HEK293 (cell line): Measurements from ENCODE around the gene TBC1D9B.

Experiments used
- CTCF ChIA-PET: fragments of 350-600 bp; formaldehyde crosslinking; extraction: SDS; loops from one replicate; lab custom pipeline; 2021; ENCODE audit warnings: antibody characterized with exemption; lab: Yijun Ruan, JAX
- POLR2A ChIA-PET: fragments of 300-600 bp; formaldehyde crosslinking; extraction: SDS; loops from one replicate; lab custom pipeline; 2020; ENCODE audit warnings: antibody characterized with exemption, inconsistent platforms; lab: Yijun Ruan, JAX
- H3K27ac ChIP-seq: fragments of 200-500 bp; sonication (Bioruptor generic); 2 replicates; pipeline ENCODE4 v1.5.1; 2014; ENCODE audit warnings: low read depth, low read length, control low read depth, inconsistent platforms; ENCODE audit errors: extremely low read depth
- H3K36me3 ChIP-seq, 2 experiments: fragments of 200-500 bp in 1 of 2; sonication (Bioruptor generic) in 1 of 2; 1 replicate in 1 of 2; 2 replicates in 1 of 2; pipeline ENCODE4 v1.5.1; 2014 to 2017; ENCODE audit warnings: inconsistent platforms in 2 of 2, low read length in 2 of 2; ENCODE audit not compliant: control insufficient read depth in 2 of 2, insufficient read depth in 1 of 2
- H3K4me1 ChIP-seq: fragments of 200-500 bp; sonication (Bioruptor generic); 2 replicates; pipeline ENCODE4 v1.5.1; 2014; ENCODE audit warnings: mild to moderate bottlenecking, low read length, inconsistent platforms; ENCODE audit not compliant: control insufficient read depth, insufficient read depth
- H3K4me3 ChIP-seq: 2 replicates; pipeline ENCODE4 v1.5.1; 2011; ENCODE audit warnings: low read depth, mild to moderate bottlenecking, control low read depth, low read length, moderate library complexity
- H3K9me3 ChIP-seq: fragments of 200-500 bp; sonication (Bioruptor generic); 2 replicates; pipeline ENCODE4 v1.5.1; 2014; ENCODE audit warnings: low read depth, low read length, inconsistent platforms; ENCODE audit not compliant: control insufficient read depth, insufficient read depth
- SCRT1 ChIP-seq: fragments of 450-650 bp; formaldehyde crosslinking; IDR thresholded peaks from 2 replicates; pipeline ENCODE4 v1.5.1; 2016; ENCODE audit warnings: missing biosample characterization, missing genetic modification characterization, borderline replicate concordance
- TRIM28 ChIP-seq: IDR thresholded peaks from 2 replicates; pipeline ENCODE4 v1.6.1; 2011; ENCODE audit warnings: low read length, control low read depth, borderline replicate concordance
- ZNF473 ChIP-seq: fragments of 450-650 bp; formaldehyde crosslinking; IDR thresholded peaks from 2 replicates; pipeline ENCODE4 v1.5.1; 2017; ENCODE audit warnings: missing biosample characterization, missing genetic modification characterization
- ZNF510 ChIP-seq: fragments of 450-650 bp; formaldehyde crosslinking; IDR thresholded peaks from 2 replicates; pipeline ENCODE4 v1.5.1; 2018; ENCODE audit warnings: mild to moderate bottlenecking, missing genetic modification characterization, missing biosample characterization; ENCODE audit not compliant: insufficient replicate concordance
- ZNF560 ChIP-seq: fragments of 450-650 bp; formaldehyde crosslinking; IDR thresholded peaks from 2 replicates; pipeline ENCODE4 v1.5.1; 2017; ENCODE audit warnings: missing biosample characterization, missing genetic modification characterization, borderline replicate concordance
- ZNF785 ChIP-seq: fragments of 450-650 bp; formaldehyde crosslinking; IDR thresholded peaks from 2 replicates; pipeline ENCODE4 v1.5.1; 2016; ENCODE audit warnings: missing biosample characterization, missing genetic modification characterization
- ZNF791 ChIP-seq: fragments of 450-650 bp; formaldehyde crosslinking; IDR thresholded peaks from 2 replicates; pipeline ENCODE4 v1.5.1; 2016; ENCODE audit warnings: missing biosample characterization, missing genetic modification characterization
- ZNF843 ChIP-seq: fragments of 450-650 bp; formaldehyde crosslinking; IDR thresholded peaks from 2 replicates; pipeline ENCODE4 v1.5.1; 2016; ENCODE audit warnings: missing biosample characterization, missing genetic modification characterization
- ZSCAN16 ChIP-seq: fragments of 450-650 bp; formaldehyde crosslinking; IDR thresholded peaks from 2 replicates; pipeline ENCODE4 v1.5.1; 2016; ENCODE audit warnings: missing biosample characterization, missing genetic modification characterization
- TF ChIP-seq, protein P1 (sequence below): fragments of 450-650 bp; formaldehyde crosslinking; IDR thresholded peaks from 2 replicates; pipeline ENCODE4 v1.5.1; 2017; ENCODE audit warnings: missing biosample characterization, missing genetic modification characterization
- TF ChIP-seq, protein P2 (sequence below): fragments of 450-650 bp; formaldehyde crosslinking; IDR thresholded peaks from 2 replicates; pipeline ENCODE4 v1.5.1; 2017; ENCODE audit warnings: missing biosample characterization, missing genetic modification characterization
- TF ChIP-seq, protein P3 (sequence below): fragments of 450-650 bp; formaldehyde crosslinking; IDR thresholded peaks from 2 replicates; pipeline ENCODE4 v1.5.1; 2016; ENCODE audit warnings: missing biosample characterization, missing genetic modification characterization
- TF ChIP-seq, protein P4 (sequence below): fragments of 450-650 bp; formaldehyde crosslinking; IDR thresholded peaks from 2 replicates; pipeline ENCODE4 v1.5.1; 2016; ENCODE audit warnings: missing biosample characterization, missing genetic modification characterization, borderline replicate concordance
- TF ChIP-seq, protein P5 (sequence below): fragments of 450-650 bp; formaldehyde crosslinking; IDR thresholded peaks from 2 replicates; pipeline ENCODE4 v1.5.1; 2016; ENCODE audit warnings: missing biosample characterization, missing genetic modification characterization
- TF ChIP-seq, protein P6 (sequence below): fragments of 450-650 bp; formaldehyde crosslinking; IDR thresholded peaks from 2 replicates; pipeline ENCODE4 v1.5.1; 2016; ENCODE audit warnings: missing biosample characterization, missing genetic modification characterization
- TF ChIP-seq, protein P7 (sequence below): fragments of 450-650 bp; formaldehyde crosslinking; IDR thresholded peaks from 2 replicates; pipeline ENCODE4 v1.5.1; 2016; ENCODE audit warnings: missing biosample characterization, missing genetic modification characterization

The TBC1D9B gene

DNA sequence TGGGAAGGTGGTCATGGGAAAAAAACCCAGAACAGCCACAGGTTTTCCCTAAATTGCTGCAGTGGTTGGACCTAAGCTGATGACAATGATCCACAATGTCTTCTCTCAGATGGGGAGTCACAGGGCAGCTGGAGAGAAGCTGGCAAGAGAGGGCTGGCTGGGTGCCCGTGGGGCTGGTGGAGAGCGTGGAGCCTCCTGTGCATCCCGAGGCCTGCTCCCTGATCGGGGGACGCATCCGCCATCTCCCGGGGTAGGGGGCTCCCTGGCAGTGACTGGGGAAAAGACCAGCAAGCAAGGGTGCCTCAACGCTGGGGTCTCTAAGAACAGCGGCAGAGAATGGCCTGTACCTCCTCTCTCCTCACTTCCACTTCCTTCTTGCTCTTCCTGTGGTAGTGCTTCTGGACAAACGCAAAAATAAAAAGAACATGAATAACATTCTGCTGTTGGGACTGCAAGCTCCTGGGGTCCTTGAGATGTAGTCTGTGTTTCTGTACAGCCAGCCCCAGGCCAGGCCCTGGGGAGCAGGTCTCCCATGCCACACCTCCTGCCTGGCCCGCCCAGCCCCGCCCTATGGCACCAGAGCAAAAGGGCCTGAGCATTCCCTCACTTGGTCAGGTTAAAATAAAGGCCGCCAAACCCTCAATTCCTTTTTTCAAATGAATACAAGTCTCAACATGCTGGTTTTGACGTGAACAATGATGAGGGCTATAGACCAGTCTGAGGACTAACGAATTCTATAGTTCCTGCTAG, 42.0 kb downstream of the TBC1D9B start (continued):
- TF ChIP-seq, protein P1, sequence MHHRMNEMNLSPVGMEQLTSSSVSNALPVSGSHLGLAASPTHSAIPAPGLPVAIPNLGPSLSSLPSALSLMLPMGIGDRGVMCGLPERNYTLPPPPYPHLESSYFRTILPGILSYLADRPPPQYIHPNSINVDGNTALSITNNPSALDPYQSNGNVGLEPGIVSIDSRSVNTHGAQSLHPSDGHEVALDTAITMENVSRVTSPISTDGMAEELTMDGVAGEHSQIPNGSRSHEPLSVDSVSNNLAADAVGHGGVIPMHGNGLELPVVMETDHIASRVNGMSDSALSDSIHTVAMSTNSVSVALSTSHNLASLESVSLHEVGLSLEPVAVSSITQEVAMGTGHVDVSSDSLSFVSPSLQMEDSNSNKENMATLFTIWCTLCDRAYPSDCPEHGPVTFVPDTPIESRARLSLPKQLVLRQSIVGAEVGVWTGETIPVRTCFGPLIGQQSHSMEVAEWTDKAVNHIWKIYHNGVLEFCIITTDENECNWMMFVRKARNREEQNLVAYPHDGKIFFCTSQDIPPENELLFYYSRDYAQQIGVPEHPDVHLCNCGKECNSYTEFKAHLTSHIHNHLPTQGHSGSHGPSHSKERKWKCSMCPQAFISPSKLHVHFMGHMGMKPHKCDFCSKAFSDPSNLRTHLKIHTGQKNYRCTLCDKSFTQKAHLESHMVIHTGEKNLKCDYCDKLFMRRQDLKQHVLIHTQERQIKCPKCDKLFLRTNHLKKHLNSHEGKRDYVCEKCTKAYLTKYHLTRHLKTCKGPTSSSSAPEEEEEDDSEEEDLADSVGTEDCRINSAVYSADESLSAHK (tag by site-specific recombination), result no peak
- TF ChIP-seq ZNF791 (no peak), ZNF560 (tag by site-specific recombination) (no peak), ZNF473 (tag by site-specific recombination) (no peak), TRIM28 (no peak), ZNF510 (no peak), SCRT1 (no peak)
- TF ChIP-seq, protein P2, sequence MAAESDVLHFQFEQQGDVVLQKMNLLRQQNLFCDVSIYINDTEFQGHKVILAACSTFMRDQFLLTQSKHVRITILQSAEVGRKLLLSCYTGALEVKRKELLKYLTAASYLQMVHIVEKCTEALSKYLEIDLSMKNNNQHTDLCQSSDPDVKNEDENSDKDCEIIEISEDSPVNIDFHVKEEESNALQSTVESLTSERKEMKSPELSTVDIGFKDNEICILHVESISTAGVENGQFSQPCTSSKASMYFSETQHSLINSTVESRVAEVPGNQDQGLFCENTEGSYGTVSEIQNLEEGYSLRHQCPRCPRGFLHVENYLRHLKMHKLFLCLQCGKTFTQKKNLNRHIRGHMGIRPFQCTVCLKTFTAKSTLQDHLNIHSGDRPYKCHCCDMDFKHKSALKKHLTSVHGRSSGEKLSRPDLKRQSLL, result no peak
- TF ChIP-seq, protein P3, sequence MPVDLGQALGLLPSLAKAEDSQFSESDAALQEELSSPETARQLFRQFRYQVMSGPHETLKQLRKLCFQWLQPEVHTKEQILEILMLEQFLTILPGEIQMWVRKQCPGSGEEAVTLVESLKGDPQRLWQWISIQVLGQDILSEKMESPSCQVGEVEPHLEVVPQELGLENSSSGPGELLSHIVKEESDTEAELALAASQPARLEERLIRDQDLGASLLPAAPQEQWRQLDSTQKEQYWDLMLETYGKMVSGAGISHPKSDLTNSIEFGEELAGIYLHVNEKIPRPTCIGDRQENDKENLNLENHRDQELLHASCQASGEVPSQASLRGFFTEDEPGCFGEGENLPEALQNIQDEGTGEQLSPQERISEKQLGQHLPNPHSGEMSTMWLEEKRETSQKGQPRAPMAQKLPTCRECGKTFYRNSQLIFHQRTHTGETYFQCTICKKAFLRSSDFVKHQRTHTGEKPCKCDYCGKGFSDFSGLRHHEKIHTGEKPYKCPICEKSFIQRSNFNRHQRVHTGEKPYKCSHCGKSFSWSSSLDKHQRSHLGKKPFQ (tag by site-specific recombination), result no peak
- TF ChIP-seq, protein P4, sequence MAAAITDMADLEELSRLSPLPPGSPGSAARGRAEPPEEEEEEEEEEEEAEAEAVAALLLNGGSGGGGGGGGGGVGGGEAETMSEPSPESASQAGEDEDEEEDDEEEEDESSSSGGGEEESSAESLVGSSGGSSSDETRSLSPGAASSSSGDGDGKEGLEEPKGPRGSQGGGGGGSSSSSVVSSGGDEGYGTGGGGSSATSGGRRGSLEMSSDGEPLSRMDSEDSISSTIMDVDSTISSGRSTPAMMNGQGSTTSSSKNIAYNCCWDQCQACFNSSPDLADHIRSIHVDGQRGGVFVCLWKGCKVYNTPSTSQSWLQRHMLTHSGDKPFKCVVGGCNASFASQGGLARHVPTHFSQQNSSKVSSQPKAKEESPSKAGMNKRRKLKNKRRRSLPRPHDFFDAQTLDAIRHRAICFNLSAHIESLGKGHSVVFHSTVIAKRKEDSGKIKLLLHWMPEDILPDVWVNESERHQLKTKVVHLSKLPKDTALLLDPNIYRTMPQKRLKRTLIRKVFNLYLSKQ (tag by site-specific recombination), result no peak

DNA sequence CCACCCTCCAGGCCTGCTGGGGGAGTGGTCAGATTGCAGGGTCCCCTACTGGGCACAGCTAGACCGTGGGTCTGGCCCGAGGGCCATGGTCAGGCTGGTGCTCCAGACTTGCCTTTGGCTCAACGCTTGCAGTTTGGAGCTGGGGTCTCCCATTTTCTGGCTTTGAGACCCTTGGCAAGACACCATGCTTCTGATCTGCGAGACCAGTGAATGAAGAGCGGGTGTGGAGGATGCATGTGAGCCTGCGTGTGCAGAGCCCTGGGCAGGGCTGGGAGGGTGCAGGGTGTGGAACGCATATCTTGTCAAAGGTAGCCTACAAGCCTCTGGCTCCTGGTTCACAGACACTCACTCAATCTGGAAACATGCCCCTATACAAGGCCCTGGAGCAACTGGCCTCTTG, 43.0 kb downstream of the TBC1D9B start:
- TF ChIP-seq ZSCAN16 (tag by site-specific recombination), result no peak
- no peak for TF ChIP-seq ZNF785
- TF ChIP-seq, protein P5, sequence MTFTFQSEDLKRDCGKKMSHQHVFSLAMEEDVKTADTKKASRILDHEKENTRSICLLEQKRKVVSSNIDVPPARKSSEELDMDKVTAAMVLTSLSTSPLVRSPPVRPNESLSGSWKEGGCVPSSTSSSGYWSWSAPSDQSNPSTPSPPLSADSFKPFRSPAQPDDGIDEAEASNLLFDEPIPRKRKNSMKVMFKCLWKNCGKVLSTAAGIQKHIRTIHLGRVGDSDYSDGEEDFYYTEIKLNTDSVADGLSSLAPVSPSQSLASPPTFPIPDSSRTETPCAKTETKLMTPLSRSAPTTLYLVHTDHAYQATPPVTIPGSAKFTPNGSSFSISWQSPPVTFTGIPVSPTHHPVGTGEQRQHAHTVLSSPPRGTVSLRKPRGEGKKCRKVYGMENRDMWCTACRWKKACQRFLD (tag by site-specific recombination), result no peak
- TF ChIP-seq ZNF843 (tag by site-specific recombination), result no peak
- TF ChIP-seq, protein P6, sequence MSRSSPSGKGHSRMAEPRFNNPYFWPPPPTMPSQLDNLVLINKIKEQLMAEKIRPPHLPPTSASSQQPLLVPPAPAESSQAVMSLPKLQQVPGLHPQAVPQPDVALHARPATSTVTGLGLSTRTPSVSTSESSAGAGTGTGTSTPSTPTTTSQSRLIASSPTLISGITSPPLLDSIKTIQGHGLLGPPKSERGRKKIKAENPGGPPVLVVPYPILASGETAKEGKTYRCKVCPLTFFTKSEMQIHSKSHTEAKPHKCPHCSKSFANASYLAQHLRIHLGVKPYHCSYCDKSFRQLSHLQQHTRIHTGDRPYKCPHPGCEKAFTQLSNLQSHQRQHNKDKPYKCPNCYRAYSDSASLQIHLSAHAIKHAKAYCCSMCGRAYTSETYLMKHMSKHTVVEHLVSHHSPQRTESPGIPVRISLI (tag by site-specific recombination), result no peak
- TF ChIP-seq, protein P7, sequence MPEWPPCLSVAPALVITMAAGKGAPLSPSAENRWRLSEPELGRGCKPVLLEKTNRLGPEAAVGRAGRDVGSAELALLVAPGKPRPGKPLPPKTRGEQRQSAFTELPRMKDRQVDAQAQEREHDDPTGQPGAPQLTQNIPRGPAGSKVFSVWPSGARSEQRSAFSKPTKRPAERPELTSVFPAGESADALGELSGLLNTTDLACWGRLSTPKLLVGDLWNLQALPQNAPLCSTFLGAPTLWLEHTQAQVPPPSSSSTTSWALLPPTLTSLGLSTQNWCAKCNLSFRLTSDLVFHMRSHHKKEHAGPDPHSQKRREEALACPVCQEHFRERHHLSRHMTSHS (tag by site-specific recombination), result no peak
- no peak overlapping the region for H3K27ac ChIP-seq
- CTCF ChIA-PET, result no interaction called here
- peaks cover 3 to 80% of the 10 kb centered on the region in 2 experiments; a peak in 2 of 3 replicates for H3K36me3 ChIP-seq
- no peaks in the 10 kb centered on the region for H3K9me3 ChIP-seq
- no peak overlapping the region for H3K4me3 ChIP-seq
- POLR2A ChIA-PET, result no interaction called here
- no peaks in the 10 kb centered on the region for H3K4me1 ChIP-seq
